ES-I3 (cell line): ENCODE data around the gene COPS4.
"Not testable (repeated sequence)": the region's sequence is repeated elsewhere in the genome, so short reads cannot be mapped to it uniquely, and the experiment has no call there.

Experiments used
- H3K36me3 ChIP-seq: 2 replicates; pipeline ENCODE4 v1.6.1; 2013; ENCODE audit warnings: mild to moderate bottlenecking, low read length, control low read depth, moderate library complexity; ENCODE audit not compliant: insufficient read depth
- H3K4me1 ChIP-seq: 2 replicates; pipeline ENCODE4 v1.6.1; 2013; ENCODE audit warnings: mild to moderate bottlenecking, control low read depth, low read length; ENCODE audit not compliant: insufficient read depth
- H3K9ac ChIP-seq: 2 replicates; pipeline ENCODE4 v1.6.1; 2013; ENCODE audit warnings: low read depth, mild to moderate bottlenecking, low read length, moderate library complexity
- H3K9me3 ChIP-seq: 2 replicates; pipeline ENCODE4 v1.6.1; 2013; ENCODE audit warnings: mild to moderate bottlenecking, low read length, moderate library complexity; ENCODE audit not compliant: control insufficient read depth, insufficient read depth

Gene COPS4

DNA sequence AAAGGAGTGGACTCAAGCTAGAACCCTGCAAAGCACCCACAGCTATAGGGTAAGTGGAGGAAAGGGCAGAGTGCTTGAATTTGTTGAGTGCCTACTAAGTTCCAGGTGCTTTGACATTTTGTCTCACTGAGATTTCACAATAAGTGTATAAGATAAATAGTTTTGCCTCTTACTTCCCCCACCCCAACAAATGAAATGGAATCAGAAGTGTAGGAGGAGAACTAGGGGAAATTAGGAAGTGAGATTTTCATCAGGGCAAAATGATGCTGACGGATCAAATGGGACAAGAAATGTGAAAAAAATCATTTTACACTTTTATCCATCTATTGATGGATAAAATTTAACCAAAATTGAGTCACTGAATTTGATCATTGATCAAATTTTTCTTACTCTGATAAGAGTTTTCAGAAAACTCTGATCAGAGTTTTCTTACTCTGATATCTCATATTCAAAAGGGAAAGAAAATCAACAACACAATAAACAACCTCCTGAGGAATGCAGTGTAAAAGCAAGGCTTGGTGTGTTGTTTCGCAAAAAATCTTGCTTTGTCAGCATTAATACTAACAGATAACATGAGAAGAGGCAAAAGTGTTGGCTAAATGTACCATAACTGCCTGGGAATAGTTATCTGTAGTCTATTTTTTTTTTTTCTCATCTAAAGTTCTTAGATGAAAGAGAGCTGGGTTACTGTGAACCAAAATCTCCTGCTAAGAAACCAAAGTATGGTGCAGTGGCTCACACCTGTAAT is 54.6 kb downstream of the COPS4 start:
- no peaks in the 10 kb centered on the region for H3K36me3 ChIP-seq

GRCh38 chr4:83093060-83093640 is 58.2 kb downstream of the COPS4 start:
- Histone ChIP-seq H3K4me1 (no peaks in the 10 kb centered on the region), H3K36me3 (no peaks in the 10 kb centered on the region), H3K9ac (no peak overlapping the region), H3K9me3 (no peaks in the 10 kb centered on the region)

More for the DNA sequence above, 54.6 kb downstream of the COPS4 start:
- no peaks in the 10 kb centered on the region for H3K4me1 ChIP-seq
- H3K9me3 ChIP-seq, result no peaks in the 10 kb centered on the region
- no peak overlapping the region for H3K9ac ChIP-seq

DNA sequence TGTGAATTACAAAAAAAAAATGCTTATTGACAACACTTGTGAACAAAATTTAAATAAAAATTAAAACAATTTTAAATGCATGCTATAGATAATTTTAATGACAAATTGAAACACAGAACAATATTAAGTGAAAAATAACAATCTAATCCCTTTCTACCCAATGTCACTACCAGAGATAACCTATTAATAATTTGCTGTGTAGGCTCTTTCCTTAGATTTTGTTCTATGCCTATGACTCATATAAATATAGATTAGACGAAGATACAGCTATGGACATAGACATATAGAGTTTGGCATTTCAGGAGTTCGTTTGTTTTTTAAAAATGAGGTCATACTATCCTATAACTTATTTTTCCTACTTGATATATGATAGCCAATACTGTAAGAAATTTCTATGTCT is 61.4 kb downstream of the COPS4 start:
- no peaks in the 10 kb centered on the region for H3K36me3 ChIP-seq
- H3K9ac ChIP-seq, result no peak overlapping the region
- no peaks in the 10 kb centered on the region for H3K4me1 ChIP-seq
- H3K9me3 ChIP-seq, result no peaks in the 10 kb centered on the region

DNA sequence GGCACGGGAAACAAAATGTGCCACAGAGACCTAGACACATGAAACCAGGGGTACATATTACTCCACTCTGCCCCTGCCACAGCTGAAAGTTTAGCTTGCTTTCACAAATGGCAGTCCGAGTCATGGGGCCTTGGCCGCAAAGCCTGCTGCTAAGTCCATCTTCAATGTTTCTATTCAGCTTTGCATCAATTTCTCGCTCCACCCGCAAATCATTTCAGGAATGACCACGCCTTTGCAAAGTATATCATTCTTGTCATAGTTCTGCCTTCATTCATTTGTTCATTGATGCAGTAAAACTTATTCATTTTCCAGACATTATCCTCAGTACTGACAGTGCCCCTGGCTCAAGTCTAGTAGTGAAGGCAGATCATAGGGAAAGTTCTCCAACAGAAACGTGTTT is 70.0 kb downstream of the COPS4 start:
- Histone ChIP-seq H3K9ac (no peak overlapping the region), H3K36me3 (no peaks in the 10 kb centered on the region), H3K9me3 (no peaks in the 10 kb centered on the region), H3K4me1 (peaks cover 3% of the 10 kb centered on the region; the same call in 1 of the 2 replicates)

DNA sequence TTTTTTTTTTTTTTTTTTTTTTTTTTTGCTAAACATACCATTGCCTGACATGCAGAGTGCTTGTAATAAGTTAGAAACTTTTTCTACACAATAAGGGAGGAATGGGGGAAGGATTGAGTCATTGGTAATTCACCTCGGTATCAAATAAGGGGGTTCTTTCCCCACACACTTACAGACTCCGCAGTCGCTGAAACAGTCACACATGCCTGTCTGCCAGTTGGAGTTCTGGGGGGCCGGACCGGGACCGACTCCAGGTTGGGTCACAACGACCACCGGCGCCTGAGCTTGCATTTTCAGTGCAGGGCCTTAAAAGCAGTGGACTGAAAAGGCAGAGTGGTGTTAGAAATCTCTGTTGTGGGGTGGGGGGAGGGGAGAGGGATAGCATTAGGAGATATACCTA is 72.6 kb downstream of the COPS4 start:
- no peaks in the 10 kb centered on the region for H3K9me3 ChIP-seq
- no peak overlapping the region; the same call in 1 of the 2 replicates for H3K9ac ChIP-seq
- no peaks in the 10 kb centered on the region for H3K36me3 ChIP-seq
- H3K4me1 ChIP-seq, result peaks cover 3% of the 10 kb centered on the region; the same call in 1 of the 2 replicates

- Histone ChIP-seq H3K9me3 (no peaks in the 10 kb centered on the region), H3K36me3 (no peaks in the 10 kb centered on the region), H3K4me1 (peaks cover 3% of the 10 kb centered on the region; the same call in 1 of the 2 replicates), H3K9ac (no peak overlapping the region)
Observed at GRCh38 chr4:83108101-83108861, 73.3 kb downstream of the COPS4 start.

DNA sequence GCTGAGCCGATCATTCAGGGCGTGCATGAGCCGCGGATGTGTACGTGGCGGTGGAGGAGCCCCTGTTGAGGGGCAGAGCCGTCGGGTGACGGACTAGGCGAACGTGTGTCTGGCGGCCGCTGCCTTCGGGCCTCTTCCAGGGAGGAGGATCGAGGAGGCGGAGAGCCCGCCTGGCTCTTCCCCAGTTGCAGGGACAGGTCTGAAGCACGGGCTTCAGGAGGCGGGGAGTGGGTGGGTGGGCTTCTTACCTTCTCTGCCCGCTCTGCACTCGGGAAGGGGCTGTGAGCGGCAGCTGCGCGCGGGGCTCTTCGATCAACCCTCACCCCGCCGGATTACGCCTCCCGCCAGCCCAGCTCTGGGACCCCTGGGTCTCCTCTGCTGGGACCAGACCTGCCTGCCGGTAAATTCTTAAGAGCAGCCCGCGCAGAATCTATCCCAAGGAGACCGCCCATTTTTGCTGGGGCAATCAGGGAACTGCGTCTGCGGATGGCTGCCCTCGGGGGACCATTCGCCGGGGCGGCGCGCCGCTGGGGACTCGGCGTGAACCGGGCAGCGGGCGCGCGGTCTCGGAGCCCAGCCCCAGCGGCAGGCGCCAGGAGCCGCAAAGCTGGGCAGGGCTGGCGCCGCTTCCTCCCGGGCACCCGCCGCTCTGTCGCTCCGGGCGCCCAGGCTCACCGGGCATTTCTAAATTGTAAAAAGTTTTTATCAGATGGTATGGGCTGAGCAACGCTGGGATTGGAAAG is 74.7 kb downstream of the COPS4 start:
- Histone ChIP-seq H3K36me3 (no peaks in the 10 kb centered on the region), H3K9me3 (no peaks in the 10 kb centered on the region), H3K9ac (peak overlapping the region; percentile 39), H3K4me1 (peaks cover 7% of the 10 kb centered on the region)

GRCh38 chr4:83110223-83110945 is 75.4 kb downstream of the COPS4 start:
- peak overlapping the region; percentile 39 for H3K9ac ChIP-seq
- no peaks in the 10 kb centered on the region for H3K36me3 ChIP-seq
- H3K9me3 ChIP-seq, result no peaks in the 10 kb centered on the region
- H3K4me1 ChIP-seq, result peaks cover 14% of the 10 kb centered on the region

GRCh38 chr4:83110970-83111750 is 76.2 kb downstream of the COPS4 start:
- Histone ChIP-seq H3K9ac (no peak overlapping the region), H3K9me3 (no peaks in the 10 kb centered on the region), H3K4me1 (peaks cover 21% of the 10 kb centered on the region), H3K36me3 (no peaks in the 10 kb centered on the region)

DNA sequence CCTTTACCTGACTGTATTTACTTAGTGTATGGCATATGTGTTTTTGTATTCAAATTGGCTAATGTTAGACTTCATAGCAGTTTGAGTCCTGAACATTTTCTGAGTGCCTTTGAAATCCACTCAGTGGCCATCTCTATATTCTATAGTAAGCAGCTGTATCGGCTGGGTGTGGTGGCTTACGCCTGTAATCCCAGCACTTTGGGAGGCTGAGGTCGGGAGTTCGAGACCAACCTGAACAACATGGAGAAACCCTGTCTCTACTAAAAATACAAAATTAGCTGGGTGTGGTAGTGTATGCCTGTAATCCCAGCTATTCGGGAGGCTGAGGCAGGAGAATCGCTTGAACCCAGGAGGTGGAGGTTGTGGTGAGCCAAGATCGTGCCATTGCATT is 76.8 kb downstream of the COPS4 start:
- H3K36me3 ChIP-seq, H3K9ac ChIP-seq: not testable (repeated sequence)
- peaks cover 22% of the 10 kb centered on the region for H3K4me1 ChIP-seq

GRCh38 chr4:83112231-83112630 is 77.2 kb downstream of the COPS4 start:
- no peak overlapping the region for H3K9ac ChIP-seq
- H3K9me3 ChIP-seq, result no peaks in the 10 kb centered on the region
- H3K4me1 ChIP-seq, result peaks cover 22% of the 10 kb centered on the region
- no peaks in the 10 kb centered on the region for H3K36me3 ChIP-seq

More for the DNA sequence above, 76.8 kb downstream of the COPS4 start:
- not testable (repeated sequence) for H3K9me3 ChIP-seq

GRCh38 chr4:83112678-83113428 is 77.9 kb downstream of the COPS4 start:
- H3K9ac ChIP-seq, result no peak overlapping the region
- peaks cover 19% of the 10 kb centered on the region for H3K4me1 ChIP-seq
- no peaks in the 10 kb centered on the region for H3K9me3 ChIP-seq
- H3K36me3 ChIP-seq, result no peaks in the 10 kb centered on the region

- Histone ChIP-seq H3K36me3 (no peaks in the 10 kb centered on the region), H3K4me1 (peaks cover 19% of the 10 kb centered on the region), H3K9me3 (no peaks in the 10 kb centered on the region), H3K9ac (no peak overlapping the region)
Observed at GRCh38 chr4:83113429-83113786, 78.4 kb downstream of the COPS4 start.
